ENCODE results near the gene GIT2.

Gene GIT2

GRCh38 chr12:109967383-109968031 lies 28.7 kb downstream of the GIT2 start:
- DNase-seq = no peak

- no peak for DNase-seq
These were observed 29.6 kb downstream of the GIT2 start for GRCh38 chr12:109966546-109966945.

- DNase-seq = no peak
These were observed 32.3 kb downstream of the GIT2 start for GRCh38 chr12:109963743-109964429.

- no peak for DNase-seq
These were observed 32.8 kb downstream of the GIT2 start for GRCh38 chr12:109963330-109963729.

- no peak for DNase-seq
These were observed 33.8 kb downstream of the GIT2 start for GRCh38 chr12:109962398-109962797.

GRCh38 chr12:109961612-109962011 lies 34.6 kb downstream of the GIT2 start:
- DNase-seq = no peak

- no peak for DNase-seq
These were observed 35.0 kb downstream of the GIT2 start for GRCh38 chr12:109961201-109961600.

- no peak for DNase-seq
These were observed 36.6 kb downstream of the GIT2 start for GRCh38 chr12:109959411-109960093.

- no peak for DNase-seq
These were observed 37.8 kb downstream of the GIT2 start for GRCh38 chr12:109958374-109958773.

GRCh38 chr12:109953656-109954055 lies 42.5 kb downstream of the GIT2 start:
- no peak for DNase-seq

GRCh38 chr12:109952873-109953272 lies 43.3 kb downstream of the GIT2 start:
- DNase-seq = no peak

GRCh38 chr12:109952160-109952858 lies 43.9 kb downstream of the GIT2 start:
- DNase-seq = no peak

- DNase-seq = no peak
These were observed 44.4 kb downstream of the GIT2 start for GRCh38 chr12:109951751-109952150.

GRCh38 chr12:109951136-109951535 lies 45.0 kb downstream of the GIT2 start:
- DNase-seq = no peak

GRCh38 chr12:109950625-109951024 lies 45.5 kb downstream of the GIT2 start:
- no peak for DNase-seq

GRCh38 chr12:109949089-109949488 lies 47.1 kb downstream of the GIT2 start:
- no peak for DNase-seq

GRCh38 chr12:109948368-109948767 lies 47.8 kb downstream of the GIT2 start:
- DNase-seq = no peak

GRCh38 chr12:109947521-109947920 lies 48.6 kb downstream of the GIT2 start:
- DNase-seq = no peak

GRCh38 chr12:109946913-109947312 lies 49.3 kb downstream of the GIT2 start:
- no peak for DNase-seq

GRCh38 chr12:109946505-109946904 lies 49.7 kb downstream of the GIT2 start:
- DNase-seq = no peak

- DNase-seq = no peak
These were observed 51.4 kb downstream of the GIT2 start for GRCh38 chr12:109944561-109945359.

GRCh38 chr12:109943811-109944210 lies 52.4 kb downstream of the GIT2 start:
- no peak for DNase-seq
